ENCODE results near the gene BEX3.

DNA sequence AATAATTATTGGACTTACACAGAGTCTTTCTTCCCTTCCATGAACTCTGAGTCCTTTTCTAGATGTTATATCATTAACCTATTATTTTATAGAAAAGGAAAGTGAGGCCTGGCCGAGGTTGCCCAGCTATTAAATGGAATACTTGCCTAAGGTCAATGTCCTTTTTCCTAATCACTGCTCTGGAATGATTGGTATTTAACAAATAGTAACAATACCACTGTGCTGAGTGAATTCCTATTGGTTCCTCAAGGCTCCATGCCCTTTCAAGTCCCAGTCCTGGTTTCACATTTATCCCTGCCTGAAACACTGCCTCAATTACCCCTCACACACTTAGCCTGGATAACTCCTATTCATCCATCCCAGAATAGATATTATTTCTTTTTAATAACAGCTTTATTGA lies 13.9 kb upstream of the BEX3 start:
- TF ChIP-seq POLR2AphosphoS5 (IDR thresholded peaks at IDR 0.05), result no peak
- TF ChIP-seq, protein P1, sequence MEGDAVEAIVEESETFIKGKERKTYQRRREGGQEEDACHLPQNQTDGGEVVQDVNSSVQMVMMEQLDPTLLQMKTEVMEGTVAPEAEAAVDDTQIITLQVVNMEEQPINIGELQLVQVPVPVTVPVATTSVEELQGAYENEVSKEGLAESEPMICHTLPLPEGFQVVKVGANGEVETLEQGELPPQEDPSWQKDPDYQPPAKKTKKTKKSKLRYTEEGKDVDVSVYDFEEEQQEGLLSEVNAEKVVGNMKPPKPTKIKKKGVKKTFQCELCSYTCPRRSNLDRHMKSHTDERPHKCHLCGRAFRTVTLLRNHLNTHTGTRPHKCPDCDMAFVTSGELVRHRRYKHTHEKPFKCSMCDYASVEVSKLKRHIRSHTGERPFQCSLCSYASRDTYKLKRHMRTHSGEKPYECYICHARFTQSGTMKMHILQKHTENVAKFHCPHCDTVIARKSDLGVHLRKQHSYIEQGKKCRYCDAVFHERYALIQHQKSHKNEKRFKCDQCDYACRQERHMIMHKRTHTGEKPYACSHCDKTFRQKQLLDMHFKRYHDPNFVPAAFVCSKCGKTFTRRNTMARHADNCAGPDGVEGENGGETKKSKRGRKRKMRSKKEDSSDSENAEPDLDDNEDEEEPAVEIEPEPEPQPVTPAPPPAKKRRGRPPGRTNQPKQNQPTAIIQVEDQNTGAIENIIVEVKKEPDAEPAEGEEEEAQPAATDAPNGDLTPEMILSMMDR (IDR thresholded peaks at IDR 0.05), result no peak
- no peak for TF ChIP-seq POLR2A (IDR thresholded peaks at IDR 0.05)
- TF ChIP-seq EP300 (IDR thresholded peaks at IDR 0.05), result no peak

Data from sigmoid colon (tissue), 4 donors.